NCI-H524 treated with DMSO at 0.1 percent for 48 hours (cell line): Measurements from ENCODE around the gene CCDC12.

Experiments
- DNase-seq: peaks from one replicate; lab custom pipeline; 2025; lab: John Stamatoyannopoulos, UW

Gene CCDC12

DNA sequence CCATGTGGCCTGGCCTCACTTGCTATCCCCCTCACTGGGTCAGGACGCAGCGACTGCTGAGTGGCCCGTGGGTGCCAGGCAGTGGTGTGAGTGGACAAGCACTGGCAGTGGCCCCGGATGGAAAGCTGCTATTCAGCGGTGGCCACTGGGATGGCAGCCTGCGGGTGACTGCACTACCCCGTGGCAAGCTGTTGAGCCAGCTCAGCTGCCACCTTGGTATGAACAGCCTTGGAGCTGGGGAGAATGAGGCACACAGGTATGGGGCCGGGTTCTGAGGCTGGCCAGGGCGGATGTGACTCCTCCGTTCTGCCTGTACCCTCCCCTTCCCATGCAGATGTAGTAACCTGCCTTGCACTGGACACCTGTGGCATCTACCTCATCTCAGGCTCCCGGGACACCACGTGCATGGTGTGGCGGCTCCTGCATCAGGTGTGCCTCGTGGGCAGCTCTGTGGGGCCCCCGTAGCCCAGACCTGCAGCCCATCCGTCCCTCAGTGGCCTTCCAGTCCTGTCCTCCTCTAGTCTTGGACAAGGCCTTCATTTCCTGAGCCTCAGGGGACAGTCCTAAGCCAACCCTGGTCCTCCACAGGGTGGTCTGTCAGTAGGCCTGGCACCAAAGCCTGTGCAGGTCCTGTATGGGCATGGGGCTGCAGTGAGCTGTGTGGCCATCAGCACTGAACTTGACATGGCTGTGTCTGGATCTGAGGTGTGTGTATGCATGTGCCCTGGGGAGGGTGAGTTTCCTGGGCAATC is 31.1 kb upstream of the CCDC12 start:
- DNase-seq: no peak

DNA sequence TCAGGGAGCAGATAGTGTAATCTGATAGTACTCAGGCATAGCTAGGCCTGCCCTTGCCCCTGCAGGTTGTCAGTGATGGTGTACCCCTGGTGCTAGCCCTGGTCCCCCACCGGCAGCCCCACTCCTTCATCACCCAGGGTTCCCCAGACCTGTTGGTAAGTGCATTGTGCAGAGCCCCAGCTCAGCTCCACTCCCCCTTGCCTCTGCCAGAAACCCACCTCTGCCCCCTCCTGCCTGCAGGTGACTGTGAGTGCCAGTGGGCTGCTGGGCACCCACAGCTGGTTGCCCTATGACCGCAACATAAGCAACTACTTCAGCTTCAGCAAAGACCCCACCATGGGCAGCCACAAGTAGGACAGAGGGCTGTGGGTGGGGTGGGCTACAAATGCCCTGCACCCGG is 30.5 kb upstream of the CCDC12 start:
- DNase-seq: no peak

DNA sequence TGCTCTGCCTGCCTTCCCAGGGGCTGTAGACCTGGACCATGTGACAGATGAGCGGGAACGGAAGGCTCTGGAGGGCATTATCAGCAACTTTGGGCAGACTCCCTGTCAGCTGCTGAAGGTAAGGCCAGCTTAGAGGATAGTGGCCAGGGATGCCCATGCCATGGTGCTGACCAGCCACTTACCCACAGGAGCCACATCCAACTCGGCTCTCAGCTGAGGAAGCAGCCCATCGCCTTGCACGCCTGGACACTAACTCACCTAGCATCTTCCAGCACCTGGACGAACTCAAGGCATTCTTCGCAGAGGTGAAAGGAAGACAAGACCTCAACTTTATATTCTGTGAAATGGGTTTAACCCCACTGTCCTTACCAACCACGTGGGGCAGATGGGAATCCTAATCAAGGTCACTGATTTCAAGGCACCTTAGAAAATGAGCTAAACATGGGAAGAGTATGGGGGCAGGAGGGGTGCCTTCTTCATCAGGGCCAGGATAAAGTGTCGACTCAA is 29.7 kb upstream of the CCDC12 start:
- DNase-seq: no peak

DNA sequence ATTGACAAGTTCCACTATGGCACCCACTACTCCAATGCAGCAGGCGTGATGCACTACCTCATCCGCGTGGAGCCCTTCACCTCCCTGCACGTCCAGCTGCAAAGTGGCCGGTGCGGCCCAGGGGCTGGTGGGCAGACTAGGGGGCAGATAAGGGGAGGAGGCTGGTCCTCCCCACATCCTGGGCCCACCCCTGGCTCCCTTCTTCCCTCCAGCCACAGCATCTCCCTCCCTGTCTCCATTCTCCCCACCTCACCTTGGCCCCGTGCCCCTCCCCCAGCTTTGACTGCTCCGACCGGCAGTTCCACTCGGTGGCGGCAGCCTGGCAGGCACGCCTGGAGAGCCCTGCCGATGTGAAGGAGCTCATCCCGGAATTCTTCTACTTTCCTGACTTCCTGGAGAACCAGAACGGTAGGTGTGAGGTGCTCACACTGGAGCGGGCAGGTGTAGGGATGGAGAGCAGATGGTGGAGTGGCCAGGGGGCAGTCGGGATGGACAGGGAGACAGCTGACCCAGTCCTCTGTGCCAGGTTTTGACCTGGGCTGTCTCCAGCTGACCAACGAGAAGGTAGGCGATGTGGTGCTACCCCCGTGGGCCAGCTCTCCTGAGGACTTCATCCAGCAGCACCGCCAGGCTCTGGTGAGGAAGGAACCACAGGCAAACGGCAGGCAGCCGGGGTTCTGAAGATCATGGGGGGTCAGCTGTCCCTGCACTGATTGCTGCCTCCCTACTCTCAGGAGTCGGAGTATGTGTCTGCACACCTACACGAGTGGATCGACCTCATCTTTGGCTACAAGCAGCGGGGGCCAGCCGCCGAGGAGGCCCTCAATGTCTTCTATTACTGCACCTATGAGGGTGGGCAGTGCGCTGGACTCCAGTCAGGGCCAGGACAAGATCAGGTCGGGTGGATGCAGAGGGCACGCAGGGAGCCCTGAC is 28.9 kb upstream of the CCDC12 start:
- no peak for DNase-seq

DNA sequence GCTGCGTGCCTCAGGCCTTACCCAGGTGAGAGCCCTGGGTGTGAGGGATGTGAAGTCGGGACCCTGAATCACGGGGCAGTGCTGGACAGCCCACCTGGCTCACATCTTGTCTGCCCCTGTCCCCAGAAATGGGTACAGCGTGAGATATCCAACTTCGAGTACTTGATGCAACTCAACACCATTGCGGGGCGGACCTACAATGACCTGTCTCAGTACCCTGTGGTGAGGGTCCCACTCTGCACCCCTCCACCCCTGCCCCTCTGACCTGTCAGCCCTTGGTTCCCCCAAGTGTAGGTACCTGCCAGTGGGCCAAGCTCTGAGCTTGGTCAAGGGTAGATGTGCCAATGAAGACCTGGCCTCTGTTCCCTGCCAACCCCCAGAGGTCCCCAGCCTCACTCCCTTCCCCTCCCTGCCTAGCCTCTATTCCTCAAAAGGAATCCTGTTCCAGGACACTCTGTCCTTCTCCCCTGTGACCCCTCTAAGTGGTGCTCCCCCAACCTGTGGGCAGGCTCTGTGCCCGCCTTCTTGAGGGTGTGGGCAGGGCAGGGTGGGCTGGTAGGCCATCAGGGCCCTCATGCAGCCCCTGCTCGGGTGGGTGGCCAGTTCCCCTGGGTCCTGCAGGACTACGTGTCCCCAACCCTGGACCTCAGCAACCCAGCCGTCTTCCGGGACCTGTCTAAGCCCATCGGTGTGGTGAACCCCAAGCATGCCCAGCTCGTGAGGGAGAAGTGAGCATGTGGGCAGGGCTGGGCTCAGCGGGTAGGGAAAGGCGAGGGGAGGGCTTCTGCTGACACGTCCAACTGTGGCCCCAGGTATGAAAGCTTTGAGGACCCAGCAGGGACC is 28.0 kb upstream of the CCDC12 start:
- DNase-seq: no peak

DNA sequence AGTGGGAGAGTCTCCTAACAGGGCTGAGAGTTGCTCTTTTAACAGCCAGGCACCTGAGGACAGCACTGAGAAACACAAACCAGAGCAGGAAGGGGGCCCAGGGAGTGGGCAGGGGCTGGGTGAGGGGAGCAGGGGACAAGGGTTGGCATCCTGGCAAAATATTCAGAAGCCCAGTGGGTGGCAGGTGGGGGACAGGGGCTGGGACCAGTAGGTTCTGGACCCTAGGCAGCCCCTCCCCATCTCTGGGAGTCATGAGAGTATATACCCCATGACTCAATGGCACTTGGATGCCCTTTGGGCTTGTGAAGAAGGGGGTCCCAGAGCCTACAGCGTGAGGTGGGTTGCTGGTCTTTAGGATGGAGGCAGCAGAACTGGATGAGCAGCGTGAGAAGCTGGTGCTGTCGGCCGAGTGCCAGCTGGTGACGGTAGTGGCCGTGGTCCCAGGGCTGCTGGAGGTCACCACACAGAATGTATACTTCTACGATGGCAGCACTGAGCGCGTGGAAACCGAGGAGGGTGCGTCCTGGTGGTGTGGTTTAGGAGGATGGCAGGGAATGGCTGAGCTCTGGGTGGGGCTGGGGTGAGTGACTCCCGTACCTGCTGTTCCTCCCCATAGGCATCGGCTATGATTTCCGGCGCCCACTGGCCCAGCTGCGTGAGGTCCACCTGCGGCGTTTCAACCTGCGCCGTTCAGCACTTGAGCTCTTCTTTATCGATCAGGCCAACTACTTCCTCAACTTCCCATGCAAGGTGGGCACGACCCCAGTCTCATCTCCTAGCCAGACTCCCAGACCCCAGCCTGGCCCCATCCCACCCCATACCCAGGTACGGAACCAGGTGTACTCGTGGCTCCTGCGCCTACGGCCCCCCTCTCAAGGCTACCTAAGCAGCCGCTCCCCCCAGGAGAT is 27.2 kb upstream of the CCDC12 start:
- DNase-seq: no peak

DNA sequence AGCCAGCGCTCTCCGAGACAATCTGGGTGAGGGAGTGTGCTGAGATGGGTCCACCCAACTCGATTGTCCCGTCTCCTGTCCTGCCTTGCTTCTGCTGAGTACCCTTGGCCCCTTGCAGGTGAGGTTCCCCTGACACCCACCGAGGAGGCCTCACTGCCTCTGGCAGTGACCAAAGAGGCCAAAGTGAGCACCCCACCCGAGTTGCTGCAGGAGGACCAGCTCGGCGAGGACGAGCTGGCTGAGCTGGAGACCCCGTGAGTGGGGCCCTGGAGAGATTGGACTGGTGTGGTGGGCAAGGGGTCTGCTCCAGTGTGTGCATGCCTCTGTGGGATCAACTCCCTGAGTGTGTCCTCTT is 26.5 kb upstream of the CCDC12 start:
- DNase-seq: no peak

DNA sequence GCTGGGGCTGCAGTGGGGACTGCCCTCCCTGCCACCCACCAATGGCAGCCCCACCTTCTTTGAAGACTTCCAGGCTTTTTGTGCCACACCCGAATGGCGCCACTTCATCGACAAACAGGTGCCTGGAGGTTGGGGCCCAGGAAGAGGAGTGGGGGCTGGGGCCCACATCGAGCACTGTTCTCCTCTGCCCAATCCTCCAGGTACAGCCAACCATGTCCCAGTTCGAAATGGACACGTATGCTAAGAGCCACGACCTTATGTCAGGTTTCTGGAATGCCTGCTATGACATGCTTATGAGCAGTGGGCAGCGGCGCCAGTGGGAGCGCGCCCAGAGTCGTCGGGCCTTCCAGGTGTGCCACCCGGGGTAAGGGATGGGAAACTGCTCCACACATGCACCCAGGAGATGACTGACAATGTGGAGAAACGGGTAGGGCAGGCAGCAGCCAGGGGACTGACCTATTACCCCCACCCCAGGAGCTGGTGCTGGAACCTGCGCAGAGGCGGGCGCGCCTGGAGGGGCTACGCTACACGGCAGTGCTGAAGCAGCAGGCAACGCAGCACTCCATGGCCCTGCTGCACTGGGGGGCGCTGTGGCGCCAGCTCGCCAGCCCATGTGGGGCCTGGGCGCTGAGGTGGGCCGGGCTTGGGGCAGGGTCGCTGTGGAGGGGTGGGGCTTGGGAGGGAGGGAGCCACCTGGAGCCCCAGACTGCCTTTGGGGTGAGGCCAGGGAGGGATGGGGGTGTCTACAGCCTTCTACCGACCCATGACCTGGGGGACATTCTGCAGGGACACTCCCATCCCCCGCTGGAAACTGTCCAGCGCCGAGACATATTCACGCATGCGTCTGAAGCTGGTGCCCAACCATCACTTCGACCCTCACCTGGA is 25.9 kb upstream of the CCDC12 start:
- no peak for DNase-seq

DNA sequence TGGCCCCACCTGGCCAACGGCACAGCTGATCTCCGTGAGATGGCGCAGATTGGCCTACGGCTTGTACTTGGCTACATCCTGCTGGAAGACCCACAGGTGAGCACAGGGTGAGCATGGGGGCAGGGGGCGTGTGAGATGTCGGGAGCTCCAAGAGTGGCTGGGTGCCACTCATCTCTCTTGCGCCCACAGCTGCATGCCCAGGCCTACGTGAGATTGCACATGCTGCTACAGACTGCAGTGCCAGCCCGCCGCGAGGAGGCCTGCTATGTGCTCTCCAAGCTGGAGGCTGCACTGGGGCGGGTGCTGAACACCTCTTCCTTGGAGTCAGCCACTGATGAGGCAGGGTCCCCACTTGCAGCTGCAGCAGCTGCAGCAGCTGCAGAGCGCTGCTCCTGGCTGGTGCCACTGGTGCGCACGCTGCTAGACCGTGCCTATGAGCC is 25.2 kb upstream of the CCDC12 start:
- no peak for DNase-seq

DNA sequence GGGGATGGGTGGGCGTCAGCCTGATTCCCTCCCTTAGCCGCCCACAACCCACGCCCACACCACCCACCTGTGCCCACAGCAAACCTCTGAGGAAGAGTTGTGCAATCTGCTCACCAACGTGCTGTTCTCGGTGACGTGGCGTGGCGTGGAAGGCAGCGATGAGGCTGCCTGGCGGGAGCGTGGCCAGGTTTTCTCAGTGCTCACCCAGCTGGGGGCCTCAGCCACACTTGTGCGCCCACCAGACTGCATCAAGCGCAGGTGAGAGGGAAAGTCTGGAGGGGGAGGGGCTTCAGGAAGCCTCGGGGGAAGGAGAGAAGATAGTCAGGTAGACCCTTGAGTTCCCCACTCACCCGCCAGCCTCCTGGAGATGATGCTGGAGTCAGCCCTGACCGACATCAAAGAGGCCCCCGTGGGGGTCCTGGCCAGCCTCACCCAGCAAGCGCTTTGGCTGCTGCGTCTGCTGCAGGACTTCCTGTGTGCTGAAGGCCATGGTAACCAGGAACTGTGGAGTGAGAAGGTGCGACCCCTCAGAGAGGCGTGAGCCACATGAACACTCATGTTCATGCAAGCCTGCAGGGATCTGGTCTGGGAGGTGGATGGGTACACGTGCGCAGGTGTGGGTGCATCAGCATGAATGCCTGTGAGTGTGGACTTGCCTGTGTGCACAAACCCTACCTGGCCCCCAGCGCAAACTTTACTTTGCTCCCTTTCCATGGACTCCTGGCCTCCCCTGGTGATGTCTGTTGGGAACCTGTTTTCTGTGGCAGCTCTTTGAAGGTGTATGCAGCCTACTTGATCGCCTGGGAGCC is 24.6 kb upstream of the CCDC12 start:
- DNase-seq: no peak

DNA sequence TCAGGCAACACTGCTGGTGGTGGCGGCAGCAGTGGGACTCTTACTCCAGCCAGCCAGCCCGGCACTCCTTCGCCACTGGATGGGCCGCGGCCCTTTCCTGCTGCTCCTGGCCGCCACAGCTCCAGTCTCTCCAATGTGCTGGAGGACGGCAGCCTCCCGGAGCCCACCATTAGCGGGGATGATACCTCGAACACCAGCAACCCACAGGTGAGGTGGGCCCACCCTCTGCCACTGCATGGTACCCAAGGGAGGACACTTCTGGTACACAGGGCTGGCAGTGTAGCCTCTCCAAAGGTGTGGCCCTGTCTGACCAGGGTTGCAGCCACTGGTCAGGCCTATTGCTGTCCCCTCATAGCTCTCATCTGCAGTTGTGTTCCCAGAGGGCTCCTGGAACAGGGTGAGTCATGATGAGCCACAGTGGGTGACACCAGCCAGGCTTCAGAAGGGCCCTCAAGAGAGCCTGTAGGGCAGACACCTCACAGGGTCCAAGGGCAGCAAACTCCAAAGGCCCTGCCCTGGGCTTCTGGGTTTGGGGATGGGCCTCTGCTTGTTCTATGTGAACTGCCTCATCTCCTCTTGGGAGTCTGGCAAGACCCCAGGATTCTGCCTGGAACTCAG is 23.8 kb upstream of the CCDC12 start:
- no peak for DNase-seq

DNA sequence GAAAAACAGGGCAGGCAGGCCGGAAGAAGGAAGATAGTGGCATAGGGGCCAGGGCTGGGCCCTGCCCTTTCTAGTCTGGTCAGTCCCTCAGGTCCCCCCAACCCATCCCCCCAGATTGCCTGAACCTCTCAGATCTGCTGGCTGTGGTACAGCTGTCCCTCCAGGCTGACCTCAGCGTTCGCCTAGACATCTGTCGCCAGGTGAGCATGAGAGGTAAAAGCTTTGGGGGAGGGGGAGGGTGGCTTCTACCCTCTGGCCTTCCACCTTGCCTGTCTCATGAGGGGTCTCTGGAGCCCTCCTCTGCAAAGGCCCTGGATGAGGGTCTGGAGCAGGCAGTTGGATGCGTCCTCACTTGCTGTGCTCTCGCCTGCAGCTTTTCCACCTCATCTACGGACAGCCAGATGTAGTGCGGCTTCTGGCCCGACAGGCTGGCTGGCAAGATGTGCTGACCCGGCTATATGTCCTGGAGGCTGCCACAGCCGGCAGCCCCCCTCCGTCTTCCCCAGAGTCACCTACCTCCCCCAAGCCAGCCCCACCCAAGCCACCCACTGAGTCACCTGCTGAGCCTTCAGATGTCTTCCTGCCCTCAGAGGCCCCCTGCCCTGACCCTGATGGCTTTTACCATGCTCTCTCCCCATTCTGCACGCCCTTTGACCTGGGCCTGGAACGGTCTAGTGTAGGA is 23.1 kb upstream of the CCDC12 start:
- DNase-seq: no peak

DNA sequence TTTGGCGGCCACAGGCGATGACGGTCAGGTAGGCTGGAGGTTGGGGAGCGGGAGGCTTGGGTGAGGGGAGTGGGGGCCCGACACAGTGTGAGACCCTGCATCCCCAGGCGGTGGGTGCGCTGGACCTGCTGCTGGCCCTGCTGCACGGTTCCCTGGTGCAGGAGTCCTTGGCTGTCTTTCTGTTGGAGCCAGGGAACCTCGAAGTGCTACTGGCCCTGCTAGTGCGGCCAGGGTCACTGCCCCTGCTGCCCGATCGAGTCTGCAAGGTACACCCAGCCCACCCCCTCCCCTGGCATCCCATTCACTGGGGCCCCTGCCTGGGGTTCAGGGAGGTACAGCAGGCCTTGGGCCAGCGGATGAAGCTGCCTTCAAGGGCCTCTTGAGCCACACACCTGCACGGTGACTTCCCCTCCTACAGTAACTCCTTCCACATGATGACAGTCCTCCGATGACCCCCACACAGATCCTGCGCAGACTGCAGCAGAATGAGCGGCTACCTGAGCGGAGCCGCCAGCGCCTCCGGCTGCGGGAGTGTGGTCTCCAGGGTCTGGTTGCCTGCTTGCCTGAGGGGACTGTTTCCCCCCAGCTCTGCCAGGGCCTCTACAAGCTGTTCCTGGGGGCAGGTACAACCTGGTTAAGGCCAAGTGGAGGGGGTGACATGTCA is 22.4 kb upstream of the CCDC12 start:
- no peak for DNase-seq

DNA sequence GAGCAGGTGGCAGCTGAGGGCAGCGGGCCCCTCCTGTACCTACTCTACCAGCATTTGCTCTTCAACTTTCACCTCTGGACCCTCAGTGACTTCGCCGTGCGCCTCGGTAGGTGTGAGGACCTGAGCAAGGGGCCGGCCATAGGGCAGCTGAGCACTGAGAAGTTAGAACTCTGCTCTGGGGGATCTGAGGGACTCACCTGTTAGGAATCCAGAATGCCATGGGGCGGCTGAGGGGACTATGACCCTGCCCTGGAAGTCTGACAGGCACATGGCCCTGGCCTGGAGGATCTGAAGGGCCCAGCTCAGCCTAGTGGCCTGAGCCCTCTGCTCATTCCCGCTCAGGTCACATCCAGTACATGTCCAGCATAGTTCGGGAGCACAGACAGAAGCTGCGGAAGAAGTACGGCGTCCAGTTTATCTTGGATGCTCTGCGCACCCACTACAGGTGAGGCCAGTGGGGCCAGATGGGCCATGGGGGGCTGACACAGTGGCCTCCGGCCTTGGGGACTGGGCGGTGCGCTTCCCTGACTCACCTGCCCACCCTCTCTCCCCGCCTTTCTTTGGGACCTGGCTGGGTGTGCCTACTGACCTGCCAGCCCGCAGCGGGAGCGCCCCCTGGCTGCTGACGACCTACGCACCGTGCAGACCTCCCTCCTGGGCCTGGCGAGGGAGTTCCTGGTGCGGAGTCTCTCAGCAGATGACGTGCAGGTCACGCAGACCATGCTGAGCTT is 21.7 kb upstream of the CCDC12 start:
- DNase-seq: no peak

DNA sequence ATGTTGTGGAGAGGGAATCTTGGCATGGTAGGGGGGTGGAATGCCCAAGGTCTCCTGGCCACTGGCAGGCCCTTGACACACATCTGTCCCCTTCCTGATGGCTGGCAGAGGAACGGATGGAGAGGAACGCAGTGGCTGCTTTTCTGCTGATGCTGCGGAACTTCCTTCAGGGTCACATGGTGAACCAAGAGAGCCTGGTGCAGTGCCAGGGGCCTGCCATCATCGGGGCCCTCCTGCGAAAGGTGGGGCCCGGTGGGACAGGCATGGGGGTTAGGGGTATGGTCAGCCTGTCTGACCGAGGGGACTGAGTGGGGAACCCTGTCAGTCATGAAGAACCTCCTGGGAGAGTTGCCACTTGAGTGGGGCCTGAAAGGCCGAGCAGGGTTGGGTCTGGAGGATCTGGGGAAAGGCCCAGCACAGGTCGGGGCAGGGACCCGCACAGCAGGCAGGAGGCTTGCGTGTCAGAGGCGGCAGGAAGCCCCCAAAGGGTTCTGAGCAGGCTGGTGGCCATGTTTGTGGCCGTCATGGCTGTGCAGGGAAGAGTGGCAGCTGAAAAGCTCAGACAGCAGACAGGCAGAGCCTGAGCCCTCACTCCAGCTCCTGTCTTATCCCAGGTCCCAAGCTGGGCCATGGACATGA is 21.0 kb upstream of the CCDC12 start:
- no peak for DNase-seq

DNA sequence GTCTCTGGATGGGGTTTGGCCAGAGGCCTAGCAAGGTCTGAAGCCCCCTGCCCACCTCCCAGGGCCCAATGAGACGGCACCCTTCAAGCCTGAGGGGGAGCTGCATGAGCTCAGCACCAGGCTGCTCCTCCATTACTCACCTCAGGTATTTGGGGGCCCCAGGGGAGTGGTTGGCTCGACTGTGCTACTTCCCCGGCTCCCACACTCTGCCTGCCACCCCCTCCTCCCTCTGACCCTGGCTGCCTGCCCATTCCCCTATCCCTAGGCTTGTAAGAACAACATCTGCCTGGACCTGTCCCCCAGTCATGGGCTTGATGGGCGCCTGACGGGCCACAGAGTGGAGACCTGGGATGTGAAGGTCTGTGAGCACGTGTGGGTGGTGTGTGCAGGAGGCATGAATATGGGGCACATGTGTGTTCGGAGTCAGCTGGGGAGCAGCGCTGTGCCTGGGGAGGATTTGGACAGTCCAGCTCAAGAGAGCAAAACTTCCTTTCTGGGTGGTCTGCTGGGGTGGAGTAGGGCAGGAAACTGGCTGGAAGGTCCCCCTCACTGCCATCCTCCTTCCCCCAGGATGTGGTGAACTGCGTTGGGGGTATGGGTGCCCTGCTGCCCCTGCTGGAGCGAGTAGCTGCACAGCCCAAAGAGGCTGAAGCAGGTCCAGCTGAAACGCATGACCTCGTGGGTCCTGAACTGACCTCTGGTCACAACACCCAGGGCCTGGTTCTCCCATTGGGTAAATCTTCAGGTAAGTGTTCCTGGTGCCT is 20.3 kb upstream of the CCDC12 start:
- DNase-seq: no peak
